Adipose tissue (tissue), 3 donors: ENCODE results near the gene DOK4. TPM values are rescaled to one million over a fixed set of nuclear protein-coding genes. Genes with fewer than 3 reads are reported as not detected.

Experiments used
- H3K27ac ChIP-seq: one replicate; pipeline ENCODE4 v1.5.1; 2013; ENCODE audit warnings: low read depth, low read length
- WGBS, 3 donors: extraction: QIAGEN DNeasy Blood & Tissue Kit; methylation state at CpG; one replicate each; pipeline ENCODE4 v1.1.7; 2013; 5-methylcytosine and 5-hydroxymethylcytosine counted together
- polyA plus RNA-seq, 3 donors: library from polyadenylated mRNA; stranded (reverse); fragments of 200-250 nt; gene quantifications; one replicate each; pipeline ENCODE4 v1.2.3, GENCODE V29; 2013
- donor health status: healthy with polysubstance abuse.
- donor health status: Bipolar disorder and iron deficiency.
- donor health status: healthy.

DOK4 gene
- polyA plus RNA-seq, 3 donors = 7.6 to 19.5 (median 11.1) TPM

GRCh38 chr16:57526498-57526897, 40.2 kb upstream of the DOK4 start:
- WGBS, 3 donors = 68 to 92% (median 73%) methylated on average over 6 of the region's 6 CpGs

GRCh38 chr16:57525761-57526160, 39.5 kb upstream of the DOK4 start:
- H3K27ac ChIP-seq = no peak overlapping the region
- 83 to 92% (median 91%) methylated on average over 18 of the region's 18 CpGs for WGBS, 3 donors

More at GRCh38 chr16:57526498-57526897, 40.2 kb upstream of the DOK4 start:
- no peak overlapping the region for H3K27ac ChIP-seq

- WGBS, 3 donors = 83 to 92% (median 88%) methylated on average over 8 of the region's 8 CpGs
- no peak overlapping the region for H3K27ac ChIP-seq
Measured at GRCh38 chr16:57522960-57523359, 36.7 kb upstream of the DOK4 start.

GRCh38 chr16:57519796-57520360, 33.6 kb upstream of the DOK4 start:
- 30 to 33% (median 30%) methylated on average over 10 of the region's 10 CpGs for WGBS, 3 donors
- no peak overlapping the region for H3K27ac ChIP-seq

- no peak overlapping the region for H3K27ac ChIP-seq
- WGBS, 3 donors = 84 to 93% (median 89%) methylated on average over 6 of the region's 6 CpGs
Measured at GRCh38 chr16:57518922-57519321, 32.6 kb upstream of the DOK4 start.

GRCh38 chr16:57518520-57518919, 32.2 kb upstream of the DOK4 start:
- WGBS, 3 donors = 84 to 89% (median 86%) methylated on average over 13 of the region's 13 CpGs
- no peak overlapping the region for H3K27ac ChIP-seq

- WGBS, 3 donors = 78 to 92% (median 81%) methylated on average over 31 of the region's 31 CpGs
- H3K27ac ChIP-seq = no peak overlapping the region
Measured at GRCh38 chr16:57517397-57518367, 31.4 kb upstream of the DOK4 start.

GRCh38 chr16:57516773-57517172, 30.5 kb upstream of the DOK4 start:
- no peak overlapping the region for H3K27ac ChIP-seq
- 86 to 91% (median 87%) methylated on average over 3 of the region's 3 CpGs for WGBS, 3 donors

- 81 to 87% (median 84%) methylated on average over 10 of the region's 10 CpGs for WGBS, 3 donors
- no peak overlapping the region for H3K27ac ChIP-seq
Measured at GRCh38 chr16:57516176-57516725, 30.0 kb upstream of the DOK4 start.

GRCh38 chr16:57514791-57515600, 28.7 kb upstream of the DOK4 start:
- WGBS, 3 donors = 80 to 91% (median 83%) methylated on average over 21 to 23 of the region's 23 CpGs
- H3K27ac ChIP-seq = no peak overlapping the region

- H3K27ac ChIP-seq = no peak overlapping the region
Measured at GRCh38 chr16:57514371-57514770, 28.1 kb upstream of the DOK4 start.

GRCh38 chr16:57513371-57514102, 27.2 kb upstream of the DOK4 start:
- WGBS, 3 donors = 71 to 77% (median 73%) methylated on average over 14 of the region's 14 CpGs

More at GRCh38 chr16:57514371-57514770, 28.1 kb upstream of the DOK4 start:
- WGBS, 3 donors = 54 to 89% (median 83%) methylated on average over 4 of the region's 4 CpGs

GRCh38 chr16:57512296-57513001, 26.2 kb upstream of the DOK4 start:
- WGBS, 3 donors = 93 to 96% (median 95%) methylated on average over 23 of the region's 23 CpGs
- H3K27ac ChIP-seq = no peak overlapping the region

More at GRCh38 chr16:57513371-57514102, 27.2 kb upstream of the DOK4 start:
- H3K27ac ChIP-seq = no peak overlapping the region

GRCh38 chr16:57510016-57510871, 24.0 kb upstream of the DOK4 start:
- 62 to 66% (median 63%) methylated on average over 10 of the region's 10 CpGs for WGBS, 3 donors
- H3K27ac ChIP-seq = no peak overlapping the region

GRCh38 chr16:57509231-57509923, 23.1 kb upstream of the DOK4 start:
- no peak overlapping the region for H3K27ac ChIP-seq
- WGBS, 3 donors = 64 to 74% (median 73%) methylated on average over 12 of the region's 12 CpGs

GRCh38 chr16:57508035-57508425, 21.7 kb upstream of the DOK4 start:
- no peak overlapping the region for H3K27ac ChIP-seq
- 83 to 94% (median 84%) methylated on average over 3 of the region's 3 CpGs for WGBS, 3 donors
